NCI-H748 treated with DMSO at 0.1 percent for 48 hours (cell line): ENCODE measurements around the gene AGAP6.
A peak's percentile ranks its signal among the peaks of the same experiment; 100 is the strongest.
"Not testable (repeated sequence)": the region's sequence is repeated elsewhere in the genome, so short reads cannot be mapped to it uniquely, and the experiment has no call there.

Source experiments
- DNase-seq: peaks from one replicate; lab custom pipeline; 2025; lab: John Stamatoyannopoulos, UW

Gene AGAP6

GRCh38 chr10:49988376-49988775 is at the start of gene AGAP6:
Gene AGAP6 (plus strand): TSS chr10:49988406. CDS start chr10:49988716, 310 bp downstream.
- not testable (repeated sequence) for DNase-seq

GRCh38 chr10:49941447-49942338 is 46.5 kb upstream of the AGAP6 start, which contains the start of the genes PARG and TIMM23B:
Gene PARG (minus strand): TSS chr10:49942027. CDS start chr10:49941725, 302 bp downstream.
Gene TIMM23B (plus strand): TSS chr10:49942053. CDS start chr10:49942195, 142 bp downstream.
- DNase-seq: peak; percentile 14

GRCh38 chr10:49942339-49942705 is 45.9 kb upstream of the AGAP6 start:
- DNase-seq: not testable (repeated sequence)

- not testable (repeated sequence) for DNase-seq
Observed at GRCh38 chr10:49943607-49944006, 44.6 kb upstream of the AGAP6 start.

GRCh38 chr10:49948142-49948541 is 40.1 kb upstream of the AGAP6 start:
- not testable (repeated sequence) for DNase-seq

GRCh38 chr10:49948737-49949136 is 39.5 kb upstream of the AGAP6 start:
- not testable (repeated sequence) for DNase-seq

GRCh38 chr10:49952006-49952405 is 36.2 kb upstream of the AGAP6 start:
- DNase-seq: not testable (repeated sequence)

- not testable (repeated sequence) for DNase-seq
Observed at GRCh38 chr10:49953122-49953521, 35.1 kb upstream of the AGAP6 start.

- not testable (repeated sequence) for DNase-seq
Observed at GRCh38 chr10:49970331-49970857, 17.8 kb upstream of the AGAP6 start.

- not testable (repeated sequence) for DNase-seq
Observed at GRCh38 chr10:49971466-49971865, 16.7 kb upstream of the AGAP6 start.

- not testable (repeated sequence) for DNase-seq
Observed at GRCh38 chr10:49972094-49972493, 16.1 kb upstream of the AGAP6 start.

GRCh38 chr10:49977756-49978155 is 10.4 kb upstream of the AGAP6 start:
- DNase-seq: not testable (repeated sequence)

- DNase-seq: not testable (repeated sequence)
Observed at GRCh38 chr10:49987207-49987606, 999 bp upstream of the AGAP6 start.

- not testable (repeated sequence) for DNase-seq
Observed at GRCh38 chr10:49995321-49995720, 7.1 kb downstream of the AGAP6 start.

GRCh38 chr10:50014024-50014423 is 25.8 kb downstream of the AGAP6 start:
- not testable (repeated sequence) for DNase-seq

GRCh38 chr10:50015596-50016220 is 27.5 kb downstream of the AGAP6 start:
- not testable (repeated sequence) for DNase-seq

GRCh38 chr10:50016926-50017325 is 28.7 kb downstream of the AGAP6 start:
- DNase-seq: not testable (repeated sequence)

- not testable (repeated sequence) for DNase-seq
Observed at GRCh38 chr10:50017646-50018045, 29.4 kb downstream of the AGAP6 start.

GRCh38 chr10:50019279-50019678 is 31.1 kb downstream of the AGAP6 start:
- not testable (repeated sequence) for DNase-seq

GRCh38 chr10:50020451-50021024 is 32.3 kb downstream of the AGAP6 start:
- not testable (repeated sequence) for DNase-seq

- DNase-seq: no peak
Observed at GRCh38 chr10:50021646-50022045, 33.4 kb downstream of the AGAP6 start.
